Stomach smooth muscle (tissue), 2 donors: ENCODE measurements around the gene KRTAP10-11.
"Not testable (repeated sequence)": the region's sequence is repeated elsewhere in the genome, so short reads cannot be mapped to it uniquely, and the experiment has no call there.

ENCODE experiments used
- H3K27ac ChIP-seq: one replicate; pipeline ENCODE4 v1.7.0; 2013; ENCODE audit warnings: mild to moderate bottlenecking, low read length, inconsistent platforms
- H3K27me3 ChIP-seq, 2 donors: one replicate each; pipeline ENCODE4 v1.7.0; 2013; ENCODE audit warnings: low read length in 2 of 2; ENCODE audit not compliant: insufficient read depth in 2 of 2, control insufficient read depth in 1 of 2
- H3K36me3 ChIP-seq, 2 donors: one replicate each; pipeline ENCODE4 v1.7.0; 2013; ENCODE audit warnings: low read length in 2 of 2; ENCODE audit not compliant: control insufficient read depth in 2 of 2, insufficient read depth in 2 of 2
- H3K4me1 ChIP-seq: one replicate; pipeline ENCODE4 v1.7.0; 2013; ENCODE audit warnings: low read length; ENCODE audit not compliant: control insufficient read depth, insufficient read depth
- H3K4me3 ChIP-seq, 2 donors: one replicate each; pipeline ENCODE4 v1.7.0; 2013; ENCODE audit warnings: low read length in 2 of 2
- H3K9ac ChIP-seq, 2 donors: one replicate each; pipeline ENCODE4 v1.7.0; 2013; ENCODE audit warnings: low read length in 2 of 2, mild to moderate bottlenecking in 1 of 2
- H3K9me3 ChIP-seq, 2 donors: one replicate each; pipeline ENCODE4 v1.7.0; 2013; ENCODE audit warnings: low read length in 2 of 2; ENCODE audit not compliant: control insufficient read depth in 2 of 2
- donor health status: healthy.
- donor health status: Pancreatic carcinoma.

KRTAP10-11 gene

DNA sequence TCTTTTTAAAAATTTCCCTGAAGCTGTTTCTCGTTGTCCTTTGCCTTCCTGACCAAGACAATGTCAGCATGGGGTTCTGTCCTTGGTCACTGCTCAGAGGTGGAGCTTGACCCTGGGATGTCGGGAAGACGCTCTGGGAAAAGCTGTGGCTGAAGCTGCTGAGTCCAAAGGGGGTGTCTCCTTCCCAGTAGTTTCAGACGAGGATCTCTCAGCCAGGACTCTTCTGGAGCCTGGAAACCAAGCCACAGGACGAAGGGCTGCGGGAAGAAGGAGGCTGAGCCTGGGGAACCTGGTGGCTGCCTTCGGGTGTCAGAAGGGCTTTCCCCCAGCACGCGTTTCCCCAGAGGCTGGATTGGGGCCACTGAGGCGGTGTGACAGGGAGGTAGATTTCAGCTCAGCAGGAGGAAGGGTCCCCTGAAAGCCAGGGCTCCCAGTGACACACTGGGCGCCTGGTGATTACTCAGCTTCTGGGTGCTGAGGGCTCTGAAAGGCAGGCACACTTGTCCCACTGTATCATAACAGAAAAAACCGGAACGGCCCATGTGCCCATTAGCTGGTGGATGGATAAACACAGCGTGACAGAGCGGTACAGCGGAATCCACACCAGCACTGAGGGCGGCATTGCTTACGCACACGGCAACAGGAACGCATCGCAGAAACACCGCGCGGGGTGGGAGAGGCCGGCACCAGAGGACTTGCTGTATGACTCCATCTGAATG, 40.8 kb downstream of the KRTAP10-11 start:
- Histone ChIP-seq H3K36me3 (no peaks in the 10 kb centered on the region), H3K9me3 (no peaks in the 10 kb centered on the region), H3K27me3 (peaks cover 3 to 8% of the 10 kb centered on the region in 2 donors), H3K4me1 (no peaks in the 10 kb centered on the region), H3K27ac (no peak overlapping the region), H3K4me3 (no peak overlapping the region), H3K9ac (no peak overlapping the region)

DNA sequence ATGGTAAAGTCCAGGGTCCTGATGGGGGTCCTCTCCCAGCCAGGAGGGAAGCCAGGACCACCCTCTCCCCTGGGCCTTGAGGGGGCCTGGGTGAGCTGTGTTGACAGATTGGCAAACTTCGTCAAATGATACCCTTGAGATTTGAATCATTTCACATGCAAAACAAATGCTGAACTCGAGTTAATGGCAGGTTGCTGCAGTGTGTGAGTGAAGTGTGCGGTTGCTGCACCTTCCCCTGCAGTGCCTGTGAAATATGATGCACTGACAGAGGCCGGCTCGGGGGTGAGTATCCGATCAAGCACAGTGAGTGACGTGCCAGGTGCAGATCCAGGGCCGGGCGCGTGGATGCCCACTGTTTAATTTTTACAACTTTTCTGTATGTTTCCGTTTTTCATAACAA, 41.5 kb downstream of the KRTAP10-11 start:
- peaks cover 3 to 8% of the 10 kb centered on the region in 2 donors for H3K27me3 ChIP-seq
- no peaks in the 10 kb centered on the region for H3K36me3 ChIP-seq
- peaks cover 0 to 2% of the 10 kb centered on the region in 2 donors for H3K9me3 ChIP-seq
- H3K4me3 ChIP-seq, result no peak overlapping the region
- no peak overlapping the region for H3K27ac ChIP-seq
- H3K9ac ChIP-seq, result no peak overlapping the region
- H3K4me1 ChIP-seq, result no peaks in the 10 kb centered on the region

DNA sequence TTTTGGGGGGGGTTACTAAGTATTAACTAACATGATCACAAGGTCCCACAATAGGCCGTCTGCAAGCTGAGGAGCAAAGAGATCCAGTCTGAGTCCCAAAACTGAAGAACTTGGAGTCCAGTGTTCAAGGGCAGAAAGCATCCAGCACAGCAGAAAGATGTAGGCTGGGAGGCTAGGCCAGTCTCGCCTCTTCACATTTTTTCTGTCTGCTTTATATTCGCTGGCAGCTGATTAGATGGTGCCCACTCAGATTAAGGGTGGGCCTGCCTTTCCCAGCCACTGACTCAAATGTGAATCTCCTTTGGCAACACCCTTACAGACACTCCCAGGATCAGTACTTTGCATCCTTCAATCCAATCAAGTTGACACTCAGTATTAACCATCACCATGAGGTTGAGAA, 43.5 kb downstream of the KRTAP10-11 start:
- not testable (repeated sequence) for H3K9me3 ChIP-seq

DNA sequence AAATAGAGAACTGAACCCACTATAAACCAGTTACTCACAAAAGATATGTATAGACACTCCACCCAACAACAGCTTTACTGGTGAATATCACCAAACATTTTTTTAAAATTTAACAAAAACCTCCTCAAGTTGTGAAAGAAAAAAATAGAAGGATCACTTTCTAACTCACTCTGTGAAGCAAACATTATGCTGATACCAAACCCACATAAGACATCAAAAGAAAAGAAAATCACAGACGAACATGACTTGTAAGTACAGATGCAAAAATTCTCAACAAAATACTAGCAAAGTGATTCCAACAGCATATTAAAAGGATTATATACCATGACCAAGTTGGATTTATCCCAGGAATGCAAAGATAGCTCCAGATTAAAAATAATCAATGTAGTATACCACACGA, 45.5 kb downstream of the KRTAP10-11 start:
- H3K36me3 ChIP-seq, result no peaks in the 10 kb centered on the region
- no peaks in the 10 kb centered on the region for H3K4me1 ChIP-seq
- no peak overlapping the region for H3K4me3 ChIP-seq
- H3K27ac ChIP-seq, result no peak overlapping the region
- no peak overlapping the region for H3K9ac ChIP-seq
- peaks cover 11 to 12% of the 10 kb centered on the region in 2 donors for H3K27me3 ChIP-seq
- H3K9me3 ChIP-seq, result peaks cover 3 to 4% of the 10 kb centered on the region in 2 donors

More for the DNA sequence above, 43.5 kb downstream of the KRTAP10-11 start:
- H3K36me3 ChIP-seq, H3K4me1 ChIP-seq, H3K4me3 ChIP-seq, H3K27me3 ChIP-seq, H3K27ac ChIP-seq, H3K9ac ChIP-seq: not testable (repeated sequence)

DNA sequence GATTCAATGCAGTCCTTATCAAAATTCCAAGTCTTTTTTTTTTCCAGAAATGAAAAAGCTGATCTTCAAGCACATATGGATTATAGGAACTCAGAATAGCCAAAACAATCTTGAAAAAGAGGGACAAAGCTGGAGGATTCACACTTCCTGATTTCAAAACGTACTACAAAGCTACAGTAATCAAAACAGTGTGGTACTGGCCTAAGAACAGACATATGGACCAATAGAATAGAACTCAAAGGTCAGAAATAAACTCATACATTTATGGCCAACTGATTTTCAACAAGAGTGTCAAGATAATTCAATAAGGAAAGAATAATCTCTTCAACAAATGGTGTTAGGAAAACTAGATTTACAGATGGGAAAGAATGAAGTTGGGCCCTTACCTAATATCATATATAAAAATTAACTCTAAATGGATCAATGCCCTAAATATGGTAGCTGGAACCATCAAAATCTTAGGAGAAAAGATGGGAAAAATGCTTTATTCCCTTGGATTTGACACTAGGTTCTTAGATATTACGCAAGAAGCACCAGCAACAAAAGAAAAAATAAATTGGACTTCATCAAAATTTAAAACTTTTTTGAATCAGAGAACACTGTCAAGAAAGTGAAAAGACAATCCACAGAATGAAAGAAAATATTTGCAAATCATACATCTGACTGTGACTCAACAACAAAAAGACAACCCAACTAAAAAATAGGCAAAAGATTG, 46.7 kb downstream of the KRTAP10-11 start:
- no peak overlapping the region for H3K9ac ChIP-seq
- H3K9me3 ChIP-seq, result peaks cover 3 to 4% of the 10 kb centered on the region in 2 donors
- H3K4me1 ChIP-seq, result no peaks in the 10 kb centered on the region
- peaks cover 11 to 14% of the 10 kb centered on the region in 2 donors for H3K27me3 ChIP-seq
- no peak overlapping the region for H3K4me3 ChIP-seq
- no peak overlapping the region for H3K27ac ChIP-seq
- H3K36me3 ChIP-seq, result no peaks in the 10 kb centered on the region

DNA sequence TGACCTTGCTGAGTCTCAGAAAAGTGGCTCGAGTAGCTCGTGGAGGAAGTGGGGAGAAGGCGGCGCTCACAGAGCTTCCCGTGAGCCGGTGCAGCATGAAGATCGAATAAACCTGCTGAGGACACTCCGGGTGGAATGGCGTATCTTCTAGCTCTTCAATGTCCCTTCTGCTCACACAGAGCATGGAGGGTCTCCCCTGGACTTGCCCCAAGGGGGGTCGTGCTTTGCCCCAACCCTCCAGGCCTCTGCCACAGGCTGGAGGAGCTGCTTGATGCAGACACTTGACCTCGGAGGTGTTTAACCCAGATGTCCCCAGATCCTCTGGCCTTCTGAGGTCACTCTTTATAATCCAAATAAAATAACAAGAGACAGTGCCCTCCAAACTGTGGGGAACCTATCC, 48.6 kb downstream of the KRTAP10-11 start:
- Histone ChIP-seq H3K9ac (no peak overlapping the region), H3K27ac (no peak overlapping the region), H3K4me3 (no peak overlapping the region), H3K4me1 (no peaks in the 10 kb centered on the region), H3K9me3 (peaks cover 3 to 4% of the 10 kb centered on the region in 2 donors), H3K27me3 (peaks cover 17 to 19% of the 10 kb centered on the region in 2 donors), H3K36me3 (no peaks in the 10 kb centered on the region)

DNA sequence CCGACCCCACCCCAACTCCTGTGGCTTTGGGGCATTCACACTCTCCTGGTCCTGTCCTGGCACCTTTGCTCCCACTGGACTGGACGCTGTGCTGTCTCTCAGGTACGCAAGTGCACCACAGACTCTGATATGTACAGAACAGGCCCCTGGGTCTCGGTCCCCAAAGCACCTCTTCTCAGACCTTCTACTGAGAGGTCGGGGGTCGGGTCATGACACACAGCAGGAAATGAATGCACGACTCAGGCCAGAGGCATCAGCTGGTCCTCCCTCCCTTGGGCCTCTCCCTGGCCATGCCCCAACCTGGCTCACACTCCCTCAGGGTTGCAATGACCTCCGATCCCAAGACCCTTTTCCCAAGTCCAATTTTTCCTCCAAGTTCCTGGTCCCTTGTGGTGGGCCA, 49.0 kb downstream of the KRTAP10-11 start:
- no peak overlapping the region for H3K9ac ChIP-seq
- H3K36me3 ChIP-seq, result no peaks in the 10 kb centered on the region
- H3K27me3 ChIP-seq, result peaks cover 19 to 21% of the 10 kb centered on the region in 2 donors
- H3K27ac ChIP-seq, result no peak overlapping the region
- peaks cover 3 to 4% of the 10 kb centered on the region in 2 donors for H3K9me3 ChIP-seq
- no peaks in the 10 kb centered on the region for H3K4me1 ChIP-seq
- no peak overlapping the region for H3K4me3 ChIP-seq

DNA sequence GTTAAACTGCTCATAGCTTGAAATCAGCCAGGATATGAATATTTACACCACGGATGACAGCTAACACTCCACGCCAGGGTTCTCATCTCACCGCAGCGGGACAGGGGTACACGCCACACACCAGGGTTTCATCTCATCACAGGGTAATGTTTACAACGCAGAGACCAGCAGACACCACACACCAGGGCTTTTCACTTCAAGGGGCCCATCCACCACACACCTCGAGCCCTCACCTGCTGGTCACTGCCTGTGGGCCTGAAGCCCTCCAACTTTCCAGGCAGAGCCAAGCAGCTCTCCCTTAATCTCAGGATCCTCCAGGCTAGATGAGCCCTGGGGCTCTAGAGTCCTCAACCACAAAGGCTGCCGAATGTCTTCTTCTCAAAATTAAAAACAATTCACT, 49.4 kb downstream of the KRTAP10-11 start:
- H3K4me3 ChIP-seq, result no peak overlapping the region
- no peak overlapping the region for H3K9ac ChIP-seq
- no peaks in the 10 kb centered on the region for H3K4me1 ChIP-seq
- no peak overlapping the region for H3K27ac ChIP-seq
- peaks cover 24% of the 10 kb centered on the region in 2 donors for H3K27me3 ChIP-seq
- H3K9me3 ChIP-seq, result peaks cover 3 to 4% of the 10 kb centered on the region in 2 donors
- H3K36me3 ChIP-seq, result no peaks in the 10 kb centered on the region

DNA sequence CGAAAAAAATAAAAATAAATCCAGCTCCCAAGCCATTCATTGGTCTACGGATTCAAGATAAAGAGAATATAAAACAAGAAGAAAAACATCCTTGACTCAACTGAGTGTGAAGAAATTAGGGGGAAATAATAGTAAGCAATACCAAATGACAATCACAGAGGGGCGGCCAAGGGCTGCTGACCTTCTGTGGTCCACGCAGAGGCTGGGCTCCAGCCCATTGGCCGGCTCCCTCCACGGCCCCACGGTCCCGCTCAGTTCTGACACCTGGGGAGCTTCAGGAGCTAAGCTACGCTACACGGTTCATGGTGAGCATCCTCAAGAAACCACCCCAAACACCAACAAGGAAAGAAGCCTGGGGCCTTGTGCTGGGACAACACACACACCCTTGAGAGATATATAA, 50.4 kb downstream of the KRTAP10-11 start:
- Histone ChIP-seq H3K27ac (no peak overlapping the region), H3K36me3 (no peaks in the 10 kb centered on the region), H3K4me3 (no peak overlapping the region), H3K27me3 (peaks cover 28 to 31% of the 10 kb centered on the region in 2 donors), H3K9me3 (peaks cover 3 to 4% of the 10 kb centered on the region in 2 donors), H3K4me1 (no peaks in the 10 kb centered on the region), H3K9ac (no peak overlapping the region)
